PC-3 (cell line): ENCODE results near the gene CCNYL1. TPM values are rescaled to one million over a fixed set of nuclear protein-coding genes. Genes with fewer than 3 reads are reported as not detected.
A peak's percentile ranks its signal among the peaks of the same experiment; 100 is the strongest.

ENCODE experiments used
- ATAC-seq: fragments of 200-7000 bp; cut with Tn5 transposase; 2 replicates; pipeline ENCODE4 v1.9.1; 2020; ENCODE audit warnings: mild to moderate bottlenecking, moderate library complexity
- BruUV-seq: library from RNA; stranded (reverse); fragments of 400-500 nt; replicated peaks from 2 replicates; lab custom pipeline; 2021; lab: Mats Ljungman, UMichigan
- CTCF ChIA-PET: fragments of 300-600 bp; sonication (Branson Sonifier 250); formaldehyde crosslinking; loops from one replicate; lab custom pipeline; 2022; ENCODE audit warnings: antibody characterized with exemption; lab: Charles Lee
- POLR2A ChIA-PET: fragments of 300-600 bp; sonication (Branson Sonifier 250); formaldehyde crosslinking; loops from one replicate; lab custom pipeline; 2022; ENCODE audit warnings: antibody characterized with exemption; ENCODE audit not compliant: unreplicated experiment; lab: Charles Lee
- DNase-seq: peaks from one replicate; pipeline ENCODE4 v3.0.0-alpha.2; 2015
- H2AFZ ChIP-seq: fragments of 300-600 bp; sonication (generic); 2 replicates; pipeline ENCODE4 v1.6.0; 2016; ENCODE audit warnings: antibody characterized with exemption, low read length
- H3F3A ChIP-seq: fragments of 300-600 bp; sonication (generic); one replicate; pipeline ENCODE4 v1.6.0; 2017; ENCODE audit warnings: antibody characterized with exemption, low read length, control low read depth, mild to moderate bottlenecking; ENCODE audit not compliant: unreplicated experiment
- H3K27ac ChIP-seq: fragments of 300-600 bp; sonication (generic); 2 replicates; pipeline ENCODE4 v1.5.1; 2016; ENCODE audit warnings: mild to moderate bottlenecking, low read length
- H3K27me3 ChIP-seq: fragments of 300-600 bp; sonication (generic); 2 replicates; pipeline ENCODE4 v1.6.1; 2016; ENCODE audit warnings: low read length, mixed read lengths
- H3K36me3 ChIP-seq: fragments of 300-600 bp; sonication (generic); 2 replicates; pipeline ENCODE4 v1.6.1; 2016; ENCODE audit warnings: low read depth, mixed run types, low read length, mixed read lengths
- H3K4me1 ChIP-seq: fragments of 300-600 bp; sonication (generic); 2 replicates; pipeline ENCODE4 v1.5.1; 2016; ENCODE audit warnings: low read length; ENCODE audit not compliant: insufficient read depth
- H3K4me2 ChIP-seq: fragments of 300-600 bp; sonication (generic); 2 replicates; pipeline ENCODE4 v1.6.0; 2016; ENCODE audit warnings: low read length
- H3K4me3 ChIP-seq: fragments of 300-600 bp; sonication (generic); 2 replicates; pipeline ENCODE4 v1.5.1; 2016; ENCODE audit warnings: mild to moderate bottlenecking, low read length, mixed read lengths
- H3K79me2 ChIP-seq: fragments of 300-600 bp; sonication (generic); 2 replicates; pipeline ENCODE4 v1.6.1; 2017; ENCODE audit warnings: low read length, mixed read lengths
- H3K9ac ChIP-seq: fragments of 300-600 bp; sonication (generic); 2 replicates; pipeline ENCODE4 v1.6.0; 2016; ENCODE audit warnings: mild to moderate bottlenecking, low read length
- H3K9me2 ChIP-seq: fragments of 300-600 bp; sonication (generic); replicated peaks from 2 replicates; pipeline ENCODE4 v1.6.1; 2016; ENCODE audit warnings: mixed run types, low read length, mixed read lengths
- H3K9me3 ChIP-seq: fragments of 300-600 bp; sonication (generic); 2 replicates; pipeline ENCODE4 v1.6.1; 2016; ENCODE audit warnings: low read length, mixed read lengths
- H4K20me1 ChIP-seq: fragments of 300-600 bp; sonication (generic); 2 replicates; pipeline ENCODE4 v1.6.1; 2016; ENCODE audit warnings: low read length, mixed read lengths
- CTCF ChIP-seq: fragments of 300-600 bp; sonication (generic); conservative IDR thresholded peaks from 2 replicates; pipeline ENCODE4 v1.5.1; 2017; ENCODE audit warnings: antibody characterized with exemption, low read depth, mild to moderate bottlenecking, low read length
- EZH2 ChIP-seq: fragments of 300-600 bp; sonication (generic); IDR thresholded peaks from one replicate; pipeline ENCODE4 v1.6.1; 2017; ENCODE audit warnings: antibody characterized with exemption, mild to moderate bottlenecking, low read length; ENCODE audit not compliant: unreplicated experiment
- EZH2phosphoT487 ChIP-seq: fragments of 300-600 bp; sonication (generic); IDR thresholded peaks from 2 replicates; pipeline ENCODE4 v1.6.1; 2018; ENCODE audit warnings: mild to moderate bottlenecking, antibody characterized with exemption, low read length, borderline replicate concordance
- intact Hi-C: fragments of 100-400 bp; cut with micrococcal nuclease; formaldehyde crosslinking; loops from 2 replicates; pipeline ENCODE4 v1.9.0; 2023
- total RNA-seq: library from RNA; depleted of rRNA; stranded (reverse); fragments of >200 nt; gene quantifications from 2 replicates; pipeline ENCODE4 v1.2.3, GENCODE V29; 2014

CCNYL1 gene
- total RNA-seq, 1 experiment from 2014 or later: 14.7 TPM

- peak; percentile 16 for ATAC-seq
- no peaks in the 10 kb centered on the region for H3K9me3 ChIP-seq
Observed at GRCh38 chr2:207767461-207768167, 56.2 kb downstream of the CCNYL1 start.

GRCh38 chr2:207768168-207768865 is 56.9 kb downstream of the CCNYL1 start:
- peaks cover 14% of the 10 kb centered on the region; the same call in 1 of the 2 replicates for H3K4me1 ChIP-seq
- peak overlapping the region; percentile 94 for H3K4me3 ChIP-seq
- peak overlapping the region; percentile 99 for H3K4me2 ChIP-seq
- peak; percentile 59 for DNase-seq
- H3F3A ChIP-seq: no peaks in the 10 kb centered on the region
- no peaks in the 10 kb centered on the region for H3K9me3 ChIP-seq
- H3K27ac ChIP-seq: peak overlapping the region; percentile 35; the same call in 1 of the 2 replicates
- H3K9ac ChIP-seq: peak overlapping the region; percentile 85
- BruUV-seq: no TSS peak
- CTCF ChIA-PET: interaction anchor here (0.6 kb wide), 1 partner anchor 244 kb away, joined by 5 read pairs; no protein-coding TSS in a partner anchor
- peak; percentile 23 for ATAC-seq
- H2AFZ ChIP-seq: peak overlapping the region; percentile 83
- H3K27me3 ChIP-seq: no peaks in the 10 kb centered on the region
- H4K20me1 ChIP-seq: no peaks in the 10 kb centered on the region
- POLR2A ChIA-PET: interaction anchor here (0.6 kb wide), 1 partner anchor 61 kb away, joined by 4 read pairs; no protein-coding TSS in a partner anchor
- intact Hi-C loops: loop anchor here (1.0 to 2.0 kb wide), 3 partner anchors 60 to 266 kb away; partner anchors contain the start of gene PLEKHM3
- H3K9me2 ChIP-seq: no peaks in the 10 kb centered on the region
- TF ChIP-seq EZH2phosphoT487: no peak
- no peak for TF ChIP-seq EZH2
- no peak for TF ChIP-seq CTCF
- peaks cover 57% of the 10 kb centered on the region for H3K79me2 ChIP-seq
- no peaks in the 10 kb centered on the region for H3K36me3 ChIP-seq

More at GRCh38 chr2:207767461-207768167, 56.2 kb downstream of the CCNYL1 start:
- Histone ChIP-seq H3K9ac (peak overlapping the region; percentile 85), H3K4me1 (peaks cover 14% of the 10 kb centered on the region; the same call in 1 of the 2 replicates), H2AFZ (peak overlapping the region; percentile 83), H3K36me3 (no peaks in the 10 kb centered on the region), H3K9me2 (no peaks in the 10 kb centered on the region), H4K20me1 (no peaks in the 10 kb centered on the region), H3K79me2 (peaks cover 59% of the 10 kb centered on the region), H3F3A (no peaks in the 10 kb centered on the region), H3K27me3 (no peaks in the 10 kb centered on the region), H3K4me2 (peak overlapping the region; percentile 99), H3K4me3 (peak overlapping the region; percentile 94), H3K27ac (no peak overlapping the region)
- TF ChIP-seq CTCF: peak; percentile 60
- TF ChIP-seq EZH2: no peak
- TF ChIP-seq EZH2phosphoT487: no peak
- intact Hi-C loops: loop anchor here (1.0 to 2.0 kb wide), 3 partner anchors 61 to 267 kb away; partner anchors contain the start of gene PLEKHM3
- POLR2A ChIA-PET: no interaction called here
- peak; percentile 65 for DNase-seq
- CTCF ChIA-PET: interaction anchor here (0.6 kb wide), 1 partner anchor 245 kb away, joined by 5 read pairs; no protein-coding TSS in a partner anchor
- BruUV-seq: no TSS peak
